ENCODE data around the gene ANKFY1.

The ANKFY1 gene

DNA sequence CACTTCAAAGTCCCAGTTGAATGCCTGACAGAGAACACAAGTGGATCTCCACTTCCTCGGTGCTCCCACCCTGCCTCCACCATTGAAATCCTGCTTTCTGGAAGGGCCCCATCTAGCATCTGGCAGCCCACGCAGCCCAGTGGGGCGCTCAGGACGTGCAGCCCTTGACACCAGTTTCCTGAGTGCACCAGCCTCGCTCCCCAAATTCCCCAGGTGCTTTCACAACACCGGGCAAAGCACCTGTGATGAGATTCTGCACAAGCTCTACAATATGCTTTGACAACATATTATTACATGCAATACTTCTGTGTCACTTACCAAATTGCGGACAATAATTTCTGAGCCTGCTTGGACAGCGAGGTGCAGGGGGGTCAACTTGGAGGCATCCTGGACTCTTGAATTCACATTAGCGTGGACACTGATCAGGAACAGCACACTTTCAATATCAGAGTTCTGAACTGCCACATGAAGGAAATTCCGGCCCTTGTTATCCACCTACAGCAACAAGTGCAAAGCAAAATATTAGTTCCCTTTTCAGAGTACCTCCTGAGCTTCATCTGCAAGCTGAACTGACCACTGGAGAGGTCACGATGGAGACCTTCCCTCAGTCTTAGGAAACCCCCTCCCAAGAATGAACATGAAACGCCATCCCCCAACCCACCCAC is 86.8 kb downstream of the ANKFY1 start:
- no peak for DNase-seq

DNA sequence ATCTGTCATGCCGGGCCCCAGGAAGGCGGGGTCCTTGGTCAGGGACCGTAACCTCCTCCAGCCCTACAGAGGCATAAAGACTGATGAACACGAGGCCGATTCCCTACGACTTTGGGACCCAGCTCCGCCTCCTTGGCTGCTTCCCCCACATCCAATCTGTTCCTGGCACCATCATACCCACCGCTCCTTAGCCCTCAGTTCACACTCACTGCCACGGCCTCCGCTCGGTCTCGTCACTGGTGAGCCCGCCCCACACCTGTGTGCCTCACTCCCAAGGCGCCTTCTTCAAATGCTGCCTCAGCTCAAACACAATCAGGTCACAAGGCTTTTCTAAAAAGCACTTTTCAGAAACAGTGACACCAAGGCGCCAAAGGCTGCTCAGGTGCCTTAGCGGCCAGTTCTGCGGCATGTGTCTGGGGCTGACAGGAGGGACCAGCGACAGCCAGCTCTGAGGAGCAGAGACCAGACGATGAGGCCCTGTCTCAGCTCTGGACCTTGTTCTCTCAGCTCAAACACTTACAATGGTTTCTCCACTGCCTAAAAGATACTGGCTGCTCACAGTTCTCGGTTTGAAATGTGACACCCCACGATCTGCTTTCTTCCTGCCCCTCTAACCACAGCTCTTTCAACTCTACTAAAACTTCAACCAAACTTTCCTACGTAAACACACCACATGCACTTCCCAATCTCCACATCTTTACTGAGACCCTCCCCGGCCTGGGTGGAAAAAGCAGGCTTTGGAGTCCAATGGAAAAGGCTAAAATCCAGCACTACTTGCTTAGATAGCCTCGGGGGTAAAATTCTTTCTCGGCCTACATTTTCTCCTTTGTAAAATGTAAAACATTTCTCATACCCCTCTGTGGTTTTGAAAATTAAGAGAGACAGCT is 87.6 kb downstream of the ANKFY1 start:
- DNase-seq = no peak

DNA sequence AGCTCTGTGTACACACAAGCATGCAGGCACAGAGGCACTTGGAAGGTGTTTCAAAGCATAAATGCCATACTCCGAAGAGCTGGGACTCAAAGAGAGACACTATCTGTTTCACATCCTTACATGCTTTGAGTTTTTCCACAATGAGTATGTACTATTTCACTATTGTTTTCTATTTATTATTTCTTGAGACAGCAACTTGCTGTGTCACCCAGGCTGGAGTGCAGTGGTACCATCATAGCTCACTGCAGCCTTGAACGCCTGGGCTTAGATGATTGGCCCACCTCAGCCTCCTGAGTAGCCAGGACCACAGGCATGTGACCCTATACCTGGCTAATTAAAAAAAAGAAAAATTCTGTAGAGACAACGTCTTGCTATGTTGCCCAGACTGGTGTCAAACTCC is 89.2 kb downstream of the ANKFY1 start:
- DNase-seq = no peak

DNA sequence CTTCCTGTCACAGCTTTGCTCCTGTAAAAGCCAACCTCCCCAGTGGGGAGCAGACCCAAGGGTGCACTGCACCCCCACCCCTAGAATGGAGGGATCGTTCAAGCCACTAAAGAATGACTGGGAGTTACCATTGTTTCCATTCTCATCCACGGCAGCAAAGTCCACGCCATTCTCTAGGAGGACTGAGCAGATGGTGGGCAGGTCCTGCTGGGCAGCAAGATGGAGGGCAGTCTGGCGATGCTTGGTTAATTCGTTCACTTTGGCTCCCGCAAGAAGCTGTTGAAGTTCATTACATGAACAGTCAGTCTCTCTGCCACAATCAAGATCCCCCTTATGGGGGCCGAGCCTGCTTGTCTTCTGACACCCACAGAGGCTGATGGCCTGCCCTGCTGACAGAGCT is 90.0 kb downstream of the ANKFY1 start:
- DNase-seq = no peak

DNA sequence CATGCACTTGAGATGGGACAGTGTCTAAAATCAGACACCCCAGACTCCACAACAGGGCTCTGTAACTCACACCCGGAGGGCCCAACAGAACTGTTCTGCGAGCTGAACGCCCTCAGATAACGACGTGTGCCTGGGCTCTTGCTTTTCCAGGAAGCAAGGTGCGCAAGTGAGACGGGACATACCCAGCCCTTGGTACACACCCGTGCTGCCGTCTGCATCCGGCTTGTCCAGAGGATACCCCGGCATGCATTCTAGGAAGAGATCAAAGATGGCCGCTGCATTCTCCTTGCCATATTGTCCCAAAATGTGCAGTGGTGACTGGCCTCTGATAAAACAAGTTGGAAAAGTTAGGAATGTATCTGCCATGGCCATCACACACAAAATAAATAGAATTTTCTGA is 91.4 kb downstream of the ANKFY1 start:
- no peak for DNase-seq

DNA sequence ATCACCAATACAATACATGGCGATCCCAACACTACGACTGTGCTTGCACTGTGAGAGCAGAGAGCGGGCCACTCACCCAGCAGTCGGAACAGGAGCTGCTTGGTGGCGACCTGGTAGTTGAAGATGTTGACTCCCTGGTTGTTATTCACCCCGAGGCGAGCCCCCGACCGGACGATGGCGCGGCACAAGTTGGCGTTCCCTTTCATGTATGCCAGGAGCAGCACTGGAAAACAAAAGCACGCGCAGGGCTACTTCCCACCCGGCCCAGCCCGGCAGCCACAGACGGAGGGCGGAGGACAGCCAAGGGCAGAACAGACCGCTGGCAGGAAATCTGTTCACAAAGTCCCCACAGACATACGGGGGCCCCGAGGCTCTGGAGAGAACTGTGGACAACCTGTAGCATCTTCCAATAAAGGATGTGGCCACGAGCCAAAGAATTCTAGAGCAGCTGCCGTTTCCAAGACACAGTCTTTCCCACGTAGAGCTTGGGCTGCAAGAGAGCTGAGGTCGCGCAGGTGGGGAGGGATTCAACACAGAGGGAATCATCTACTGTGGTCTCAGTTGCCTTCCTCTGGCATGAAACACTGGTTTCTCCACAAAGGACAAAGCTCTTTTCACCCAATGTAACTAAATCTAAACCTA is 93.0 kb downstream of the ANKFY1 start:
- no peak for DNase-seq

DNA sequence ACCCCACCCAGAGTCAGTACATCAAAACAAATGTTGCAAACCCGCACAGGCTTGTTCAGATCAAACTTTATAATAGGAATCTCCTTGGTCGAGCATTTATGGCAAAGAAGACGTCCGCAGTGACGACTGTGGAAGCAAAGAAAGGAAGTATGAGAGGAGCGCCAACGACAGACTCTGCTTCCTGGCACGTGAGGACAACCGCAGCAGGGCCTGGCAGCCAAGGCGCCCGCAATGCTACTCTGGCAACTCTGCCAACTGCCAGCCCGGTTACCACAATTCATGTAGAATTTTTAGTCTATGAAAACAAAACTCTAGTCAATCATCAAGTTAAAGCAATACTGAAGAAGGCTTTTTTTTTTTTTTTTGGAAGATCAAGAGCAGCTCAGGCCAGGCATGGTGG is 96.0 kb downstream of the ANKFY1 start:
- DNase-seq = no peak

DNA sequence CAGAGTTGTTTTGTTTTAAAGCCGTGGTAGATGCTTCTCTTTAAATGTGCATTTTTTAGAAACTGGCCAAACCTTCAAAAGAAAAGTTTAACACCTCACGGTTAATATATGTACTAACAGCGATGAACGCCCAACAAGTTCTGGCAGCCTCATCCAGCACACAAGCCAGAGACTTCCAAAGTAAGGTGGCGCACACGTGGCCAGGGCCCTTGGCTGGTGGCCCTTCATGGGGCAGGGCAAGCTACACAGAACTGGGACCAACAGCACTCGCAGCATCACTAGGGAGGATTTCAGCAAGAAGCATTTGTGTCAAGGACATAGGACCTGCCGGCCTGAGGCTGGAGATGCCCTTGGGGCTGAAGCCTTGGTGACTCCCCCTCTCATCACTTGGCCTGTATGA is 97.4 kb downstream of the ANKFY1 start:
- DNase-seq = no peak

DNA sequence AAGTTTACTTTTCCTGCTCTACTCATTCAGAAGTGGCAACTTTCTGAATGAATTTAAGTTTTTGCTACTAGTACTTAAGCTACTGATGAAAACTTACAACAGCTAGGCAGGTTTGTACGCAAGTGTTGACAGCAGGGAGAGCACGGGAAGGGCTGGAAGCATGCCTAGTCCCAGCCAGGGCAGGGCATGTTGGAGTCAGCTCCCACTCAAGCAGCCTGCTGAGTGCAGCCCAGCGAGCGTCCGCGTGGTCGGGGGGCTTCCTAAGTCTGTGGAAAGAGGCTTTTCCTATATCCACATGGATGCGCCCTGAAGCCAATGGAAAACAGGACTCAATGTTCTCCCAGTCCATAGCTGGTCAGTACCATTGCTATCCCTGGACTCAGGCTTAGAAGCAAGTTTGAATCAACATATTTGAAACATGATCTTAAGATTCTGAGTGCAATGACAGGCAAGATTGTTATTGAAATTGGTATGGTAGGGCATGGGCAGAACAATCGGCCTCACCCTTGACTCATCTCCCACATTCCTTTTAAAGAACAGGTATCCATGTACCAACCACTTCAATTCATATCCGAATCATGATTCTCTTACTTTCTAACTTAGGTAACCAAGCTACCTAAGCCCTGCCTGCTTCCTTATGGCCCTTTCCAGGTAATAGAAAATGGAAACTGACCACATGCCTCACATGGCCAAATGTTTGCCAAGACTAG is 98.3 kb downstream of the ANKFY1 start:
- DNase-seq = no peak

DNA sequence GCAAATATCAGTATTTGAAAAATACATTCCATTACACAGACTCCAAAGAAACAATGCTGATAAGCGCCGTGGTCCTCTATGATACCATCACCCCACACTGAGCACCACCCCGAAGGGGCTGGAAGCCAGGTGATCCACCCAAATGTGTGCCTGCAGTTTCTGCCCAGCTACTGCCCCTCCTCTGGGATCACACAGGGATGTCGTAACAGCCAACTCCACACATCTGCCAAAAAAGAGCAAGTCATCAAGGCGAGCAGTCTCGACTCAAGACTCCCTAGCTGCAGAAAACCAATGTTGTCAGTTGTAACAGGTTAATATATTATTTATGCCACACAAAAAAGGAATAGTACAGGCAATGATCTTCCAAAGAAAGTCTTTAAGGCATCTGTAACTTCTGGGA is 99.8 kb downstream of the ANKFY1 start:
- DNase-seq = no peak

DNA sequence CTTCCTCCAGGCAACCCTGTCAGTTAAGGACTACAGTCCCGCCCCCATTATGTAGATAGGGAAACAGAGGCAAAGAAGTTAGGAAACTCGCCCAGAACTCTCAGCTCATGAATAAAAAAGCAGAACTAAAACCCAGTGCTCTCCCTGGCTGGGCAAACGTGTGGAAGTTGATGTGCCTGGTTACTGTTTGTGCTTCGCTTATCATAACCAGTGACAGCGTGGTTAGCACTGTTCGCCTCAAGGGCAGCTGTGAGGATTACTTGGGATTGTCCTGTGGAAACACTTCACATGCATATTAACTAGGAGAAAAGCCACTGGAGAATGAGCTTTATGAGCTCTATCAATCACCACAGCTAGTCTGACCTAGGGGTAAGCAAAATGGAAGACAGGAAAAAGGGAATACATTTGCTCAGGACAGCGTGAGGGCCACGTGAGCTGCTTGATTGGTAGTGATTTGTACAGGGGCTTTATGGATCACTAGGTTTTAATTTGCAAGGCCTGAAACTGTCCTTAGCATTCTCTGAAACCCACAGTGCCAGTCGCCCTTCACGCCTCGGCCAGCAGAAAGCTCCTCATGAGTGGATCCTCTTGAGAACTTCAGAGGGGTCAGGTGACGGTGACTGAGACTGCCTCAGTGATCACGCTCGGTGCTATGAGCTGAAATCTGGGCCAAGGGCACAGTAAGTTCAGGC is 100.9 kb downstream of the ANKFY1 start:
- no peak for DNase-seq

DNA sequence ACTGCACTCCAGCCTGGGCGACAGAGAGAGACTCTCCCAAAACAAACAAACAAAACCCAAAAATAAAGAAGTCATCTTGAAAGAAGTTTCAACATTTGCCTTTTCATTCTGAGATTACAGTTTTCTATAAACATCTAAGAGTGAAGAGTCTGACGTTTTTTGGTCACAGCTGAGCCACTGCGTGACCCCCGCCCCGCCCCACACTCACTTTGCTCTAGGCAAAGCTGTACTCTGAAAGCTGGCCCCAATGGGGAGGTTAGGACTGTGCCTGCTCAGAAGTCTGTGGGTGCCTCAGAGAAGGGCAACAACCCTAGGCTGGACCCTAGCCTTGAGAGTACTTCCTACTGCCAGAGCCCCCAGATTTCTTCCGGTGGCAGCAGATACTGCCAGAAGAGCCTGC is 101.5 kb downstream of the ANKFY1 start:
- no peak for DNase-seq

DNA sequence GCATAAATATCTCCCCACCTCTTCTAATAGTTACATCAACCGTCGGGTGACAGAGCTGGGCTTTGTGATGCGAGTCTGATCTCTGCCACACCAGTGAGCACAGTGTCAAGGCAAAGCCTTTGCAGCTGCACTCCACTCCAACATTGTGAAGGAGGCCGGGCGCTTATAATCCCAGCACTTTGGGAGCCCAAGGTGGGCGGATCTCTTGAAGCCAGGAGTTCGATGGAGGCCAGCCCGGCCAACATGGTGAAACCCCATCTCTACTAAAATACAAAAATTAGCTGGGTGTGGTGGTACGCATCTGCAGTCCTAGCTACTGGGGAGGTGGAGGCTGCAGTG is 101.8 kb downstream of the ANKFY1 start:
- DNase-seq = no peak

DNA sequence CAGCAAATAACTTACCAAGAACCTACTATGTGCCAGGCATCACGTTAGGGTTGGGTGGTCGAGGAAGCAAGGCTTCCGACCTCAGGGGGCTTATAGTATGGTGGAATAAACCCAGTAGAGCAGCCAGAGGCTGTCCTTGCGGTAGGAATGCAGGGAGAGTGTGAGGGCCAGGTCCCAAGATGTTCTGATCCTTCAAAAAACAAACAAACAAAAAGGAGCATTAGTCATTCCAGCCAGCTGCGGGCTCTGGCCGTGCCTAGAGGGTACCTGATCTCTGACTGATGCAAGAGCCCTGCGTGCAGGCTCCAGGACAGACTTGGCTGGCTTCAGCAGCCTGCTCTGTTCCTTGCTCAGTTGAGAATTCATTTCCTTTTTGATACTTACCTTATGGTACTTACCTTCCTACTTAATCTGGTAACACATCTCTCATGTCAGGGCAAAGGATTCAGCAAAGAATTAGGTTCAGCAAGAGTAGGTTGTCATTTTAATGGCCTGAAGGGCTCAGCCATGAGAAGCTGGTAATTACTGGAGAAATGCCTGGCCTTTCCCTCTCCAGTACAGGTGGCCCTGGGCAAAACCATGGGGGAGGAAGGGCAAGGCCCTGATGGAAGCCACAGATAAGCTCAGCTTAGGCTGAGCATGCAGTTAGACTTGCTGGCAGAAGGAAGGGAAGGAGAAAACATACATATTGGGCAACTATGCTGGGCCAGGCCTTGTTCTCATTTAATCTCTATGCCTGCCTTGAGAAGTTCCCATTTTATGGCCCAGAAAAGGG is 102.4 kb downstream of the ANKFY1 start:
- no peak for DNase-seq

DNA sequence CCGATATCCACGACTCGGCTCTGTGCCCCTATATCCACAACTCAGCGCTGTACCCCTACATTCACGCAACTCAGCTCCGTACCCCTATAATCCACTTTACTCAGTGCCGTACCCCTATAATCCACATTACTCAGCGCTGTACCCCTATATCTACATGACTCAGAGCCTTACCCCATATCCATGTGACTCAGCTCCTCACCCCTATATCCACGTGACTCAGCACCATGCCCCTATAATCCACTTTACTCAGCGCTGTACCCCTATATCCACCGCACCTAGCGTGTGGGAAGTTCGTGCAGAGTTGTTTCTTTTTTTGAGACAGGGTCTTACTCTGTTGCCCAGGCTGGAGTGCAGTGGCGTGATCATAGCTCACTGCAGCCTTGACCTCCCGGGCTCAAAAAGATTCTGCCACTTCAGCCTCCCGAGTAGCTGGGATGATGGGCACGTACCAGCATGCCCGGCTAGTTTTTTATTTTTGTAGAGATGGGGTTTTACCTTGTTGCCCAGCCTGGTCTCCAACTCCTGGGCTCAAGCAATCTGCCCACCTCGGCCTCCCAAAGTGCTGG is 103.4 kb downstream of the ANKFY1 start:
- DNase-seq = no peak

DNA sequence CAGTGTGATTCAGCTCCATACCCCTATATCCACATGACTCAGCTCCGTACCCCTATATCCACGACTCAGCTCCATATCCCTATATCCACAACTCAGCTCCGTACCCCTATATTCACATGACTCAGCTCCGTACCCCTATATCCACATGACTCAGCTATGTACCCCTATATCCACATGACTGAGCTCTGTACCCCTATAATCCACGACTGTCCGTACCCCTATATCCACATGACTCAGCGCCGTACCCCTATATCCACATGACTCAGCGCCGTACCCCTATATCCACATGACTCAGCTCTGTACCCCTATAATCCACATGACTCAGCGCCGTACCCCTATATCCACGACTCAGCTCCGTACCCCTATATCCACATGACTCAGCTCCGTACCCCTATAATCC is 104.0 kb downstream of the ANKFY1 start:
- no peak for DNase-seq

DNA sequence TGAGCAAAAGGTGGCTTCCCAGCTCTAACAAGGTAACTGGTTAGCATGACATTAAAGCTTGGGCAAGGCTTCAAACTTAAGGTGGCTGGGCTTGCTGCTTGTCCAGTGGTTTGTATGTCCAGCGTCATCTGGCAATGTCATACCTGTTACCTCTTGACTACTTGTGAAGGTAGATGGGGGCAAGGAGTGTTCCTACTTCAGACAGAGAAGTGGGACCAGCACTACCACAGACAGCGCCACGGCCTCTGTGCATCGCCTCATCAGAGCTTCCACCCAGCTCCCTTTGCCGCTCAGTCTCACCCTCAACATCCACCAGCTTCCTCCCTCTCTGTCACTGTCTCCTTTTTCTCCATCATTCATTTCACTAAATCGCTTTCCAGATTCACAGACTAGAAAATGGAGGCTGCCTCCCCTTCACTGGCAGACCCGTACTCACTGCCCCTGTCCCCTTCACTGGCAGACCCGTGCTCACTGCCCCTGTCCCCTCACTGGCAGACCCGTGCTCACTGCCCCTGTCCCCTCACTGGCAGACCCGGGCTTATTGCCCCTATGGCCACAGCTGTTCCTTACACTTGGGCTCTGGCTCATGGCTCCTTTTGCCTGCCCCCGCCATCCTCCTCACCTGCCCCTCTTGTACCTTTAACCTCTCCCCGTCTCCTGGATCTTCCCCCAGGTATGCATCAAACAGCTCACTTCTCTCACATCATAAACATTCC is 106.0 kb downstream of the ANKFY1 start:
- no peak for DNase-seq

DNA sequence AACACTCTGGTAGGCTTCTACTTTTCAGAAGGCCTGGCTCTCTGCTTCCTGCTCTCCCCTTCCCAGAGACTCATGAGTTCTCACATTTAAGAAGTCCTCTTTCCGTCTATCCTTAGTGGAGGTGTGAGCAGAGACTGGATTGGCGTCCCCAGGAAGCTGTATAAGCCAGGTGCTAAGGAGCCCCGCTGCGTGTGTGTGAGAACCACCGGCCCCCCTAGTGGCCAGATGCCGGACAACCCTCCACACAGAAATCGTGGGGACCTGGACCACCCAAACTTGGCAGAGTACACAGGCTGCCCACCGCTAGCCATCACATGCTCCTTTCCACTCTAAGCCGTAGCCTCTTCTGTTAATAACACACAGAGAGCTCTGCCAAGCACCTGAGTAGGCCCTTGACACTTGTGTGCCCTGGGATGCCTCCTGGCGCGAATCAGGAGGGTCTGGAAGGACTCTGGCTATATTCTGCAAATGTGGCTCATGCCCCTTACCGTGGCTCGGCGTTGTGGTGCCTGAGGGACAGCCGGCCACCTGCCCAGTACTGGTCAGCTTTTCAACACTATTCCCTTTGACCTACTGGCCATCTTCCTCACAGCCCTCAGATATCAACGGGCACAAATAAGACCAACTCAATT is 106.9 kb downstream of the ANKFY1 start:
- no peak for DNase-seq

DNA sequence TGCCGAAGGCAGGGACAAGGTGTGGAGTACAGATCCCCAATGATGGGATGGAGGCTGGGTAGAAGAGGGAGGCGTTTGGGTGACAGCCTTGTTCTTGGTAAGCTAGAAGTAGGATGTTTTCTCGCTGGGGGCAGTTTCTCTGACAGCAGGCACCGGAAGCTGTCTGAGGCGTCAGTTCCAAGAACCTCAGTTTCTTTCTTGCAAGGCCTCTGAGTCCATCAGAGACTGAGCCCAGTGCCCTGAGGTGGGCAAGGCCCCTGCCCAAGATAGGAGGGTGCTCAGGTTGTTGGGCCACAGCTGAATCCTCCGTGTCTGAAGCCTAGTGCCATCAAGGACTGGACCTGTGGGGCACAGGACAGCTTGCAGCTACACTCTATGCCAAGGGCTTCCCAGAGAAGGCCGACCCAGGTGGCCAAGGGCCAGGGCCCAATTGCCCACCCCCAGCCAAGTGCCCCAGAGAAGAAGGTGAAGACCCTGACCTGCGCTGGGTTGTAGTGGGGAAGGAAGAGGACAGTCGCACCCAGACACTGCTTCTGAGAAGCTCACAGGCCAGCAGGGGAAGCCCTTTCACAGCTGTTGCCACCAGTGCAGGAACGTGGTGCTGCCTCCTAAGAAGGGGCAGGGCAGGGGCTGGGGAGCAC is 107.7 kb downstream of the ANKFY1 start:
- no peak for DNase-seq

DNA sequence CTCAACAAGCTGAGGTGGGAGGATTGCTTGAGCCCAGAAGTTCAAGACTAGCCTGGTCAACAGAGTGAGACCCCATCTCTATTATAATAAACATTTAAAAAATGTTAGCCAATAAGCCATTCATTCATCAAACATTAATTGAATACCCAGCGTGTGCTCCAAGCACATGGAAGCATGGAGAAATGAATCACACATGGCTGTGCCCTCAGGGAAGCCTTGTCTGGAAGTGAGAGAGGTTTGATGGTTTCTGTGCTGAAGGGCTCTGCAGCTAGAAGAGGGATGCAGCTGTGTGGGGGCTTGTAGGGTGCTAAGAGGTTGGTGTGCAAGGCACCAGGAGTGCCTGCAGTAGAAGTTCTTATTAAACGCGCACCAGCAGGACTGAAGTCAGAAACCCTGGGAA is 109.6 kb downstream of the ANKFY1 start:
- DNase-seq = no peak

Measured in NCI-H1417 treated with DMSO at 0.1 percent for 48 hours (cell line).